H1 (cell line): ENCODE results near the gene LRCH1. TPM values are rescaled to one million over a fixed set of nuclear protein-coding genes. Genes with fewer than 3 reads are reported as not detected.

Experiments used
- CTCF ChIA-PET: fragments of 300-600 bp; sonication (Branson Sonifier 250); formaldehyde crosslinking; loops from one replicate; lab custom pipeline; 2021; ENCODE audit not compliant: partially characterized antibody; lab: Charles Lee
- POLR2A ChIA-PET: fragments of 300-600 bp; sonication (Branson Sonifier 250); formaldehyde crosslinking; loops from one replicate; lab custom pipeline; 2021; ENCODE audit warnings: inconsistent platforms; ENCODE audit not compliant: partially characterized antibody; lab: Charles Lee
- DNase-seq, 2 experiments: peaks; one replicate each; pipeline versions ENCODE4 v3.0.0 to v3.0.0-alpha.2; 2010 to 2022; ENCODE audit warnings: low spot score in 2 of 2, low read depth in 1 of 2, mixed read lengths in 1 of 2
- FAIRE-seq: peaks from 2 replicates; lab custom pipeline; 2011; peaks lifted over from hg19 to GRCh38; lab: Jason Lieb, UNC
- H2AFZ ChIP-seq: 2 replicates; pipeline ENCODE4 v1.8.1; 2012; ENCODE audit warnings: low read length, inconsistent platforms
- H2AK5ac ChIP-seq: 2 replicates; pipeline ENCODE4 v1.6.1; 2013; ENCODE audit warnings: low read depth, low read length
- H2BK120ac ChIP-seq: replicated peaks from 2 replicates; pipeline ENCODE3; 2013; ENCODE audit warnings: low read depth, low read length, inconsistent platforms
- H2BK12ac ChIP-seq: 2 replicates; pipeline ENCODE4 v1.6.1; 2013; ENCODE audit warnings: low read depth, low read length
- H2BK15ac ChIP-seq: 2 replicates; pipeline ENCODE4 v1.6.1; 2013; ENCODE audit warnings: low read length
- H2BK20ac ChIP-seq: 2 replicates; pipeline ENCODE4 v1.6.1; 2013; ENCODE audit warnings: low read length
- H2BK5ac ChIP-seq: 2 replicates; pipeline ENCODE4 v1.6.1; 2013; ENCODE audit warnings: low read depth, low read length
- H3K14ac ChIP-seq: 2 replicates; pipeline ENCODE4 v1.6.1; 2013; ENCODE audit warnings: inconsistent platforms; ENCODE audit not compliant: insufficient read length
- H3K18ac ChIP-seq: 2 replicates; pipeline ENCODE4 v1.6.1; 2013; ENCODE audit warnings: low read length; ENCODE audit errors: extremely low read depth
- H3K23ac ChIP-seq: 2 replicates; pipeline ENCODE4 v1.6.1; 2013; ENCODE audit warnings: inconsistent platforms; ENCODE audit not compliant: insufficient read length
- H3K23me2 ChIP-seq: 2 replicates; pipeline ENCODE4 v1.6.1; 2013; ENCODE audit warnings: low read depth, low read length
- H3K27ac ChIP-seq: 2 replicates; pipeline ENCODE4 v1.6.1; 2011; ENCODE audit warnings: low read depth, low read length, inconsistent platforms
- H3K27me3 ChIP-seq, 4 experiments: replicated peaks in 1 of 4; 1 replicate in 1 of 4; 2 replicates in 3 of 4; pipeline versions ENCODE4 v1.6.1 to v1.8.1; 2011 to 2013; ENCODE audit warnings: low read length in 3 of 4, mild to moderate bottlenecking in 3 of 4, inconsistent platforms in 2 of 4, mixed read lengths in 2 of 4, moderate library complexity in 1 of 4; ENCODE audit not compliant: control insufficient read depth in 3 of 4, insufficient read depth in 3 of 4; ENCODE audit errors: extremely low read depth in 1 of 4
- H3K36me3 ChIP-seq, 4 experiments: 2 replicates each; pipeline versions ENCODE4 v1.6.1 to v1.8.1; 2011 to 2013; ENCODE audit warnings: mild to moderate bottlenecking in 4 of 4, low read length in 3 of 4, moderate library complexity in 2 of 4, control low read depth in 1 of 4, inconsistent platforms in 1 of 4; ENCODE audit not compliant: insufficient read depth in 4 of 4, control insufficient read depth in 2 of 4
- H3K4ac ChIP-seq: replicated peaks from 2 replicates; pipeline ENCODE3; 2013; ENCODE audit warnings: low read length, low read depth, mixed read lengths, inconsistent platforms; ENCODE audit not compliant: insufficient read length
- H3K4me1 ChIP-seq, 4 experiments: replicated peaks in 1 of 4; 1 replicate in 1 of 4; 2 replicates in 3 of 4; pipeline versions ENCODE4 v1.6.1 to v1.8.1; 2011 to 2013; ENCODE audit warnings: low read length in 3 of 4, inconsistent platforms in 2 of 4, mixed read lengths in 1 of 4; ENCODE audit not compliant: insufficient read depth in 4 of 4, control insufficient read depth in 3 of 4
- H3K4me2 ChIP-seq, 2 experiments: 2 replicates each; pipeline versions ENCODE4 v1.6.1 to v1.8.1; 2011 to 2013; ENCODE audit warnings: low read depth in 2 of 2, low read length in 2 of 2, control low read depth in 1 of 2, inconsistent platforms in 1 of 2, mild to moderate bottlenecking in 1 of 2; ENCODE audit not compliant: insufficient read depth in 1 of 2
- H3K4me3 ChIP-seq, 4 experiments: fragments of 200-600, 300-600 bp in 1 of 4; sonication (generic), shearing (Covaris generic), sonication (Bioruptor Twin) in 1 of 4; 2 replicates each; pipeline versions ENCODE4 v1.5.1 to v1.8.1; 2011 to 2016; ENCODE audit warnings: low read length in 4 of 4, low read depth in 3 of 4, control low read depth in 2 of 4, inconsistent platforms in 2 of 4, mild to moderate bottlenecking in 2 of 4, mixed read lengths in 1 of 4, moderate library complexity in 1 of 4; ENCODE audit not compliant: insufficient read depth in 2 of 4; ENCODE audit errors: extremely low read depth in 1 of 4
- H3K56ac ChIP-seq: replicated peaks from 2 replicates; pipeline ENCODE3; 2013; ENCODE audit warnings: low read depth, mild to moderate bottlenecking, mixed read lengths, low read length, inconsistent platforms; ENCODE audit not compliant: insufficient read length
- H3K79me1 ChIP-seq: 2 replicates; pipeline ENCODE4 v1.6.1; 2013; ENCODE audit warnings: low read depth, low read length, control low read depth
- H3K79me2 ChIP-seq, 2 experiments: 2 replicates each; pipeline versions ENCODE4 v1.6.1 to v1.8.1; 2012 to 2013; ENCODE audit warnings: low read length in 2 of 2, mild to moderate bottlenecking in 2 of 2, inconsistent platforms in 1 of 2; ENCODE audit not compliant: insufficient read depth in 2 of 2, control insufficient read depth in 1 of 2
- H3K9ac ChIP-seq, 4 experiments: replicated peaks in 1 of 4; 1 replicate in 1 of 4; 2 replicates in 3 of 4; pipeline versions ENCODE4 v1.6.1 to v1.8.1; 2011 to 2013; ENCODE audit warnings: low read depth in 3 of 4, low read length in 3 of 4, control low read depth in 2 of 4, mild to moderate bottlenecking in 2 of 4, moderate library complexity in 2 of 4, inconsistent platforms in 1 of 4; ENCODE audit errors: extremely low read depth in 1 of 4
- H3K9me3 ChIP-seq, 2 experiments: 2 replicates each; pipeline versions ENCODE4 v1.6.1 to v1.8.1; 2012 to 2013; ENCODE audit warnings: mild to moderate bottlenecking in 2 of 2, moderate library complexity in 2 of 2, control low read depth in 1 of 2, inconsistent platforms in 1 of 2, low read depth in 1 of 2, low read length in 1 of 2, mixed read lengths in 1 of 2; ENCODE audit not compliant: insufficient read depth in 2 of 2
- H4K20me1 ChIP-seq, 2 experiments: replicated peaks in 1 of 2; 2 replicates each; pipeline versions ENCODE3 to v1.8.1; 2011 to 2013; ENCODE audit warnings: inconsistent platforms in 2 of 2, low read length in 2 of 2, mild to moderate bottlenecking in 1 of 2; ENCODE audit not compliant: insufficient read depth in 2 of 2, control insufficient read depth in 1 of 2
- H4K5ac ChIP-seq: 2 replicates; pipeline ENCODE4 v1.6.1; 2013; ENCODE audit warnings: low read length, low read depth, mixed read lengths, inconsistent platforms; ENCODE audit not compliant: insufficient read length
- H4K8ac ChIP-seq: 2 replicates; pipeline ENCODE4 v1.8.0; 2013; ENCODE audit warnings: mild to moderate bottlenecking, moderate library complexity, low read length, inconsistent platforms; ENCODE audit not compliant: insufficient read depth; ENCODE audit errors: extremely low read depth
- H4K91ac ChIP-seq: replicated peaks from 2 replicates; pipeline ENCODE3; 2013; ENCODE audit warnings: low read length, mixed read lengths, inconsistent platforms; ENCODE audit not compliant: insufficient read length
- ATF3 ChIP-seq: IDR thresholded peaks from 2 replicates; pipeline ENCODE4 v1.6.1; 2011; ENCODE audit warnings: low read depth, mild to moderate bottlenecking, low read length; ENCODE audit not compliant: insufficient read depth
- BACH1 ChIP-seq: IDR thresholded peaks from 2 replicates; pipeline ENCODE4 v1.6.1; 2012; ENCODE audit warnings: low read length, improper control_type of control experiment
- CEBPB ChIP-seq: IDR thresholded peaks from 2 replicates; pipeline ENCODE4 v1.6.1; 2012; ENCODE audit warnings: low read depth, low read length
- CTCF ChIP-seq, 3 experiments: IDR thresholded peaks; 1 replicate in 2 of 3; 2 replicates in 1 of 3; pipeline versions ENCODE4 v1.5.1 to v1.6.1; 2011; ENCODE audit warnings: low read length in 3 of 3, mild to moderate bottlenecking in 3 of 3, inconsistent platforms in 2 of 3, low read depth in 1 of 3, moderate library complexity in 1 of 3; ENCODE audit not compliant: insufficient read depth in 1 of 3; ENCODE audit errors: control extremely low read depth in 1 of 3
- RXRA ChIP-seq: IDR thresholded peaks from 2 replicates; pipeline ENCODE4 v1.6.1; 2011; ENCODE audit warnings: low read depth, mild to moderate bottlenecking, low read length, moderate library complexity; ENCODE audit not compliant: insufficient read depth
- SP2 ChIP-seq: IDR thresholded peaks from 2 replicates; pipeline ENCODE4 v1.6.1; 2012; ENCODE audit warnings: mild to moderate bottlenecking, low read length, inconsistent platforms
- TAF7 ChIP-seq: optimal IDR thresholded peaks from 2 replicates; pipeline ENCODE3; 2011; ENCODE audit warnings: low read depth, mild to moderate bottlenecking, inconsistent platforms, low read length, moderate library complexity, borderline replicate concordance
- USF2 ChIP-seq: IDR thresholded peaks from 2 replicates; pipeline ENCODE4 v1.6.1; 2011; ENCODE audit warnings: low read length, improper control_type of control experiment
- polyA plus RNA-seq, 7 experiments: library from polyadenylated mRNA; depleted of rRNA in 3 of 7; stranded (reverse) in 5 of 7; unstranded in 2 of 7; fragments of >200 nt in 5 of 7; fragments of 200-250 nt in 2 of 7; gene quantifications; 1 replicate in 5 of 7; 2 replicates in 1 of 7; 4 replicates in 1 of 7; pipeline versions ENCODE4 v1.2.1 to v1.2.3, GENCODE V29; 2011 to 2013; ENCODE audit warnings: missing spikeins in 2 of 7, mixed read lengths in 2 of 7
- total RNA-seq: library from RNA; stranded (reverse); fragmentation: NEBNext Ultra II Directional; extraction: Animal tissue kit (Norgen Biotek cat#: 25700); gene quantifications from 2 replicates; pipeline ENCODE4 v1.2.1, GENCODE V29; 2021

LRCH1 gene
- total and polyA plus RNA-seq, 2 of the 8 experiments (the other 6 are each of a cell fraction or from before 2014, with no cell fraction given), result 3.0 to 10.1 TPM

- Histone ChIP-seq H2AFZ (no peak overlapping the region), H2BK5ac (no peak overlapping the region), H3K4me2 (no peak overlapping the region), H3K4me1 (no peaks in the 10 kb centered on the region), H4K91ac (no peak overlapping the region), H2BK12ac (no peak overlapping the region), H2AK5ac (no peak overlapping the region), H4K5ac (no peak overlapping the region), H3K27ac (no peak overlapping the region), H3K4me3 (no peak overlapping the region), H3K56ac (no peak overlapping the region), H3K27me3 (no peaks in the 10 kb centered on the region), H3K4ac (no peak overlapping the region), H3K9ac (no peak overlapping the region), H3K23me2 (no peaks in the 10 kb centered on the region), H3K79me1 (no peaks in the 10 kb centered on the region), H2BK20ac (no peak overlapping the region), H3K9me3 (no peaks in the 10 kb centered on the region), H3K36me3 (no peaks in the 10 kb centered on the region), H2BK120ac (no peak overlapping the region), H3K18ac (no peak overlapping the region), H3K14ac (no peak overlapping the region), H4K20me1 (no peaks in the 10 kb centered on the region), H3K79me2 (no peaks in the 10 kb centered on the region), H3K23ac (no peak overlapping the region), H4K8ac (no peak overlapping the region), H2BK15ac (no peak overlapping the region)
- POLR2A ChIA-PET, result interaction anchor here (1.5 kb wide), 1 partner anchor 9 kb away, joined by 3 read pairs; no protein-coding TSS in a partner anchor
- DNase-seq, result no peak
- FAIRE-seq, result no peak
- CTCF ChIA-PET, result interaction anchor here (1.0 to 1.2 kb wide), 2 partner anchors 9 to 203 kb away, joined by 3 to 7 read pairs; no protein-coding TSS in a partner anchor
- TF ChIP-seq SP2, result no peak
- TF ChIP-seq BACH1, result no peak
- no peak for TF ChIP-seq CTCF (IDR thresholded peaks at IDR 0.05; ENCODE audit: control extremely low read depth in 1 of 3, insufficient read depth in 1 of 3, low read depth in 1 of 3, low read length in 3 of 3)
- no peak for TF ChIP-seq USF2
- no peak for TF ChIP-seq CEBPB
- no peak for TF ChIP-seq RXRA
- no peak for TF ChIP-seq TAF7
- TF ChIP-seq ATF3, result no peak
These were observed 201.8 kb downstream of the LRCH1 start for GRCh38 chr13:46754812-46755211.
